SU-DHL-6 (cell line): ENCODE data around the gene MS4A6E.
A peak's percentile ranks its signal among the peaks of the same experiment; 100 is the strongest.

Experiments used
- H2AFZ ChIP-seq: fragments of 200-600 bp; sonication (generic); 2 replicates; pipeline ENCODE4 v1.6.1; 2014; ENCODE audit warnings: low read depth, mild to moderate bottlenecking, moderate library complexity, mixed read lengths, antibody characterized with exemption, low read length; ENCODE audit not compliant: severe bottlenecking
- H3F3A ChIP-seq: fragments of 200-600 bp; shearing (Covaris generic); 2 replicates; pipeline ENCODE4 v1.6.0; 2016; ENCODE audit warnings: antibody characterized with exemption, mild to moderate bottlenecking; ENCODE audit not compliant: insufficient read depth
- H3K27ac ChIP-seq: fragments of 200-600 bp; sonication (generic); 2 replicates; pipeline ENCODE4 v1.5.1; 2016; ENCODE audit warnings: low read depth, mild to moderate bottlenecking, low read length, moderate library complexity, mixed read lengths
- H3K27me3 ChIP-seq: fragments of 200-600 bp; sonication (generic), shearing (Covaris generic); 2 replicates; pipeline ENCODE4 v1.6.0; 2014; ENCODE audit warnings: mild to moderate bottlenecking, low read length
- H3K36me3 ChIP-seq: fragments of 200-600 bp; sonication (generic); 2 replicates; pipeline ENCODE4 v1.6.1; 2014; ENCODE audit warnings: mild to moderate bottlenecking, low read length, mixed read lengths
- H3K4me2 ChIP-seq: fragments of 300-600, 200-600 bp; shearing (Covaris generic), sonication (generic); 2 replicates; pipeline ENCODE4 v1.6.0; 2014; ENCODE audit warnings: low read length, low read depth, mild to moderate bottlenecking; ENCODE audit not compliant: poor library complexity, severe bottlenecking
- H3K4me3 ChIP-seq: fragments of 200-600 bp; sonication (generic); 2 replicates; pipeline ENCODE4 v1.5.1; 2014; ENCODE audit warnings: antibody characterized with exemption, low read length, mild to moderate bottlenecking, mixed read lengths; ENCODE audit not compliant: insufficient read depth, poor library complexity, severe bottlenecking
- H3K79me2 ChIP-seq: fragments of 200-600 bp; sonication (generic); 2 replicates; pipeline ENCODE4 v1.6.1; 2014; ENCODE audit warnings: mild to moderate bottlenecking, low read length, moderate library complexity; ENCODE audit not compliant: insufficient read depth
- H3K9ac ChIP-seq: fragments of 200-600 bp; sonication (generic); 2 replicates; pipeline ENCODE4 v1.7.0; 2014; ENCODE audit warnings: mild to moderate bottlenecking, low read length
- H3K9me2 ChIP-seq: fragments of 200-600 bp; sonication (generic); replicated peaks from 2 replicates; pipeline ENCODE4 v1.6.1; 2014; ENCODE audit warnings: low read length; ENCODE audit not compliant: insufficient read depth
- H3K9me3 ChIP-seq: fragments of 200-600 bp; sonication (generic); 2 replicates; pipeline ENCODE4 v1.6.1; 2014; ENCODE audit warnings: low read length, mixed read lengths; ENCODE audit not compliant: insufficient read depth
- H4K20me1 ChIP-seq: fragments of 200-600 bp; sonication (generic); 2 replicates; pipeline ENCODE4 v1.6.1; 2014; ENCODE audit warnings: low read depth, mild to moderate bottlenecking, antibody characterized with exemption, low read length, moderate library complexity, mixed read lengths
- EZH2phosphoT487 ChIP-seq: fragments of 200-600 bp; sonication (generic), shearing (Covaris generic); conservative IDR thresholded peaks from 2 replicates; pipeline ENCODE4 v1.6.1; 2018; ENCODE audit warnings: mild to moderate bottlenecking, antibody characterized with exemption, low read length, moderate library complexity, mixed read lengths
- TF ChIP-seq, protein P1 (sequence below): fragments of 200-600 bp; sonication (generic); IDR thresholded peaks from one replicate; pipeline ENCODE4 v1.5.1; 2017; ENCODE audit warnings: antibody characterized with exemption, mild to moderate bottlenecking, low read length, moderate library complexity; ENCODE audit not compliant: insufficient read depth, poor library complexity, severe bottlenecking

The MS4A6E gene

DNA sequence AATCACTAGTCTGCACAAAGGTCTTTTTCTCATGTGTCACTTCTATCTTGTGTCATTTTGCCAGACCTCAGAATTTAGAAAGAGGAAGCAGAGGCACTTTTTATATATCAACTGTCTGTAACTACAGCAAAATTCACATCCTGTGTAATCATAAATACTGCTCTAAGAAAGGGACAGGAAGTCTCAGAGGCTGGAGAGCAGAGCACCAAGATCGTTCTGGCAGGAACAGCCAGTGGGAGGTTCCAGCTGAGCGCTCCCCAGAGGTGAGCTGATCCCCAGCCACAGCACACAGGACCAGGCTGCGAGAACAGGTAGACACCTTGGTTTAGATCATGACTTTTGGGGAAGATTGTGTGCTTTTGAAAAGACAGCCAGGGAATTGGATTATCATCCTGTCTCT lies 51.3 kb downstream of the MS4A6E start, which contains the start of gene MS4A7:
Gene MS4A7 (plus strand): TSS at position 179 of the 400 bp plus-strand sequence. CDS start 4,610 bp downstream, outside the sequence.
- H3K79me2 ChIP-seq: no peaks in the 10 kb centered on the region; the same call in 1 of the 2 replicates
- TF ChIP-seq EZH2phosphoT487: no peak
- TF ChIP-seq, protein P1, sequence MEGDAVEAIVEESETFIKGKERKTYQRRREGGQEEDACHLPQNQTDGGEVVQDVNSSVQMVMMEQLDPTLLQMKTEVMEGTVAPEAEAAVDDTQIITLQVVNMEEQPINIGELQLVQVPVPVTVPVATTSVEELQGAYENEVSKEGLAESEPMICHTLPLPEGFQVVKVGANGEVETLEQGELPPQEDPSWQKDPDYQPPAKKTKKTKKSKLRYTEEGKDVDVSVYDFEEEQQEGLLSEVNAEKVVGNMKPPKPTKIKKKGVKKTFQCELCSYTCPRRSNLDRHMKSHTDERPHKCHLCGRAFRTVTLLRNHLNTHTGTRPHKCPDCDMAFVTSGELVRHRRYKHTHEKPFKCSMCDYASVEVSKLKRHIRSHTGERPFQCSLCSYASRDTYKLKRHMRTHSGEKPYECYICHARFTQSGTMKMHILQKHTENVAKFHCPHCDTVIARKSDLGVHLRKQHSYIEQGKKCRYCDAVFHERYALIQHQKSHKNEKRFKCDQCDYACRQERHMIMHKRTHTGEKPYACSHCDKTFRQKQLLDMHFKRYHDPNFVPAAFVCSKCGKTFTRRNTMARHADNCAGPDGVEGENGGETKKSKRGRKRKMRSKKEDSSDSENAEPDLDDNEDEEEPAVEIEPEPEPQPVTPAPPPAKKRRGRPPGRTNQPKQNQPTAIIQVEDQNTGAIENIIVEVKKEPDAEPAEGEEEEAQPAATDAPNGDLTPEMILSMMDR: no peak
- H3K27me3 ChIP-seq: no peaks in the 10 kb centered on the region
- H3K36me3 ChIP-seq: no peaks in the 10 kb centered on the region
- peaks cover 23% of the 10 kb centered on the region for H3F3A ChIP-seq
- no peak within 1 kb of the TSS for H2AFZ ChIP-seq
- H3K4me3 ChIP-seq: peak within 1 kb of the TSS; percentile 42
- H3K9me2 ChIP-seq: no peaks in the 10 kb centered on the region
- no peaks in the 10 kb centered on the region for H3K9me3 ChIP-seq
- peak within 1 kb of the TSS; percentile 90 for H3K27ac ChIP-seq
- peak within 1 kb of the TSS; percentile 56 for H3K9ac ChIP-seq
- no peaks in the 10 kb centered on the region for H4K20me1 ChIP-seq
- H3K4me2 ChIP-seq: peak within 1 kb of the TSS; percentile 81

DNA sequence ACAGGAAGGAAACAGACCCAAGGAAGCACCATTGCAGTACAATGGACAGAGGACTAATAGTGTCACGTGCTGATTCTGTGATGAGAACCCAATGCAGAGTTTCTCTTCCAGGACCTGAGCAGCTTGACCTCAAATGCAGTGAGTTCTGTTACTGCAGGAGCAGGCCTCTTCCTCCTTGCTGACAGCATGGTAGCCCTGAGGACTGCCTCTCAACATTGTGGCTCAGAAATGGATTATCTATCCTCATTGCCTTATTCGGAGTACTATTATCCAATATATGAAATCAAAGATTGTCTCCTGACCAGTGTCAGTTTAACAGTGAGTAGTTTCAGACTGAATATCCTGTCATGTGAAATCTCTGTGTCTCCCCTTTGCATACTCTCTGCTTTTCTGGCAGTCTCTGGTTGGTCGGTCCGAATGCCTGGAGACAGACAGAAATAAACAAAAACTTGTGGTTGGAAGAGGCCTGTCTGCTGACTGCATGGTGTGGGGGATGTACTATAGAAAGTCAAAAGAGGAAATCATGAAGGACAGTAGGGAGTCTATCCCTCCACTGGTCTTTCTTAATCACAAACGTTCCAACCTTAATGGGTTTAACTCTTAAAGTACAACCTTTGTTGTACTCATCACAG lies 62.3 kb downstream of the MS4A6E start:
- Histone ChIP-seq H3K27me3 (no peaks in the 10 kb centered on the region), H2AFZ (no peak overlapping the region), H3K9ac (peak overlapping the region; percentile 12; the same call in 1 of the 2 replicates), H3K9me2 (no peaks in the 10 kb centered on the region), H3K79me2 (no peaks in the 10 kb centered on the region), H3K27ac (peak overlapping the region; percentile 23; the same call in 1 of the 2 replicates), H3K36me3 (peaks cover 12% of the 10 kb centered on the region), H3K4me2 (peak overlapping the region; percentile 9), H4K20me1 (no peaks in the 10 kb centered on the region), H3K4me3 (no peak overlapping the region), H3K9me3 (no peaks in the 10 kb centered on the region), H3F3A (no peaks in the 10 kb centered on the region)
- TF ChIP-seq, protein P1: no peak
- no peak for TF ChIP-seq EZH2phosphoT487

DNA sequence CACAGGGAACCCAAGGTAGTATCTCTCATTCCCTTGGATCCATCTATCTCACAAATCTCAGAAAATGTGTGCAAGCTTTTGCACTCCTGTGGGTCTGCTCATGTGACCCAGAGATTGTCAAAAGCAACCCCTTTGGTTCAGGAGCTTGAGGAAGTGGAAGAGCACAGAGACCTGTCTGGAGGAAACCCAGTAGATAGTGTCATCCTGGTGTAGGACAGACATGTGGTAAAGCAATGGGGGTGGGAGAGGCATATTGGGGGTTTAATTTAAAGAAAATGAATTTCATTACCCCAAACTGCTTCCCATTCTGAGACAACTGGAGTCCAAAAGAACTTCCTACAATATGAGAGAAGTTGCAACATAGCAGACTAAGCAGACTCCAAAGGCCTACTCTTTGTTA lies 63.4 kb downstream of the MS4A6E start:
- no peaks in the 10 kb centered on the region for H3F3A ChIP-seq
- H3K9me2 ChIP-seq: no peaks in the 10 kb centered on the region
- no peak overlapping the region for H3K4me3 ChIP-seq
- no peaks in the 10 kb centered on the region for H4K20me1 ChIP-seq
- TF ChIP-seq EZH2phosphoT487: no peak
- TF ChIP-seq, protein P1: no peak
- no peak overlapping the region for H3K9ac ChIP-seq
- H3K4me2 ChIP-seq: no peak overlapping the region
- no peaks in the 10 kb centered on the region for H3K79me2 ChIP-seq
- H3K9me3 ChIP-seq: no peaks in the 10 kb centered on the region
- H3K27ac ChIP-seq: no peak overlapping the region
- H3K36me3 ChIP-seq: peaks cover 12% of the 10 kb centered on the region
- no peaks in the 10 kb centered on the region for H3K27me3 ChIP-seq
- H2AFZ ChIP-seq: no peak overlapping the region
